Epithelial cell of prostate (primary cell): ENCODE results near the gene NPR2.

Experiments
- DNase-seq: peaks from one replicate; pipeline ENCODE4 v3.0.0-alpha.2; 2011; ENCODE audit warnings: low read depth, low spot score
- H3K27ac ChIP-seq: fragments of 450-650 bp; 2 replicates; pipeline ENCODE4 v1.5.1; 2017; ENCODE audit warnings: mild to moderate bottlenecking

The NPR2 gene

DNA sequence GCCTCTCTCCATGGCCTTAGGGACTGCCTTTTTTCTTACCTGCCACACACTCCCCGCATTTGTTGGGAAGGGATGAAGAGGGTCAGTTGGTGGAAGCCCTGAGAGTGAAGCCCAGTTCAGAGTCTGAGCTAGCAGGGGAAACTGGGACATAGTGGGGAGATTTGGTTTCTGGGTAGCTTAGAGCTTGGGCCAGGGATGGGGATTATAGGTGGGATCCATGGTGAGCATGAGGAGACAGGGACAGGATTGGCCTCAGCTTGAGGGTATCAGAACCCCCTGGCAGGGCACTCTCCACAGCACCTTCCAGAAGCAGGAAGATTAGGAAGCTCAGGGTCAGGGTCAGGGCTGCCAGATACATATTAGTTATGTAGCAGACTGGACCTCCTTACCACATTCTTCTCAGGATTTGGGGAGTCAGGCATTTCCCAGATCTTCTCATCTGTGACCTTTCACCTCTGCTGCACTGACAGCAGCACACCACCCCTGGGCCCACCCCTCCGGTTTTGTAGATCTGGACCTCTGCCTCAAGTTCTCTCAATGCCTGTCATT, 61.0 kb downstream of the NPR2 start:
- no peak for DNase-seq
- no peak overlapping the region for H3K27ac ChIP-seq

- H3K27ac ChIP-seq = no peak overlapping the region
- no peak for DNase-seq
Observed at GRCh38 chr9:35852876-35853865, 61.8 kb downstream of the NPR2 start.

DNA sequence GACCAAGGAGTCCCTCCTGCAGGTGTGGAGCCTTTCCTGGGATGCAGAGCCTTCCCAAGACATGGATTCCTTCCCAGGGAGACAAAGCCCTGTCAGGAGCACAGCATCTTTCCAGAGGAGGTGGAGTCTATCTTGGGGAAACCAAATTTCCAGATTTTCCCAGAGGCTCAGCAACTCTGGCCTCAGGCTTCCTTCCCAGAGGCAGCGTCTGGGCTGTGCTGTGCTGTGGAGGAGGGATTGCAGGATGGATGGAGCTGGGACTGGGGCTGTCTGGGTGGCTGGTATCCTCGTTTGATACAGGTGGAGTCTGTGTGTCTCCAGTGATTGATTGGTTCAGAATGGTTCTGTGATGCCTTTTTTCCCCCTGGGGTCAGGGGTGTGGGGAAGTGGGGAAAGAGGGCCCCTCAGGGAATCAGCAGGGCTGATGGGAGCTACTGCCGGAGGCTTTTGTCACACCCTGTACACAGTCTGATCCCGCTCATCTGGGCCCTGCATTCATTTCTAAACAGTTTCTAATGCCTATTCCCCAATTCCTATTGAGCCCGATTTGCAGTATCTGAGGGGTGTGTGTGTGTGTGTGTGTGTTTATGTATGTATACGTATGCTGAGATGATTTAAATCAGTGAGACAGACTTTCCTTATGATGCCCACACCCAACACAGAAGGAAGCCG, 62.8 kb downstream of the NPR2 start:
- no peak for DNase-seq
- H3K27ac ChIP-seq = no peak overlapping the region

DNA sequence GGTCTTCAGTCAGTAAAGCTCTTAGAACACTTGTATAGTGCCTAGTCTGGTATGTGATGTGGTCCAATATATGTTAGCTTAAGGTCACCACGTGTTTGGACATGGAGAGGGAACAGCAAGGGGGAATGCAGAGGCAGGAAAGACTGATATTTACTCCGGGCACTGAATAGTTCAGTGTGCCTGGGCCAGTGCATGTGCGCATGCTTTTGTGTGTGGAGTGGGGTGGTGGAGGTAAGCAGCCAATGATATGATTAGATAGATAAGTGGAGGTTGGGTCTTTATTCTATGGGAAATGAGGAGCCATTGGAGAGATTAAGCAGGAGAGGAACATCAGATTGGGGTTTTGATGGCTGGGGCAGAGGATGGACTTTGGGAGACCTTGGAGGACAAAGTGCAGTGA, 64.8 kb downstream of the NPR2 start:
- H3K27ac ChIP-seq = no peak overlapping the region
- DNase-seq = no peak

GRCh38 chr9:35856882-35857281, 65.5 kb downstream of the NPR2 start:
- H3K27ac ChIP-seq = no peak overlapping the region
- DNase-seq = no peak

DNA sequence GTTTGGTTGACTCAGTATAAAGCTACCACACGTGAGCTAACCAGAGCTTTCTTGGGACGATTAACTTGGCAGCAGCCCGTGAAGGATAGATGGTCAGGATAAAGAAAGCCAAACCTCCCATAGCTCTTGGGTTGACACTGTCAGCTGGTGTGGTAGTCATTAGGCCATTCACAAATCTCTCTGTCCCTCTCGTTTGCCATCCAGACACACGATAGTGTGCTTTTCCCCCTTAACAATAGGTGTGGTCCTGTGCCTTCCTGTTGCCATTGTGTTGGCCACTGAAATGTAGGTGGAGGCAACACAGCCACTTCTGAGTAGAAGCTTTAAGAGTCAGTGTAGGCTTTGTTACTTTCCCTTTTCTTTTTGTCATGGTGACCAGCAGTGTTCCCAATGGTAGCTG, 67.1 kb downstream of the NPR2 start:
- DNase-seq = no peak
- no peak overlapping the region for H3K27ac ChIP-seq
